CD4-positive, alpha-beta T cell treated with Interleukin-4 for 1 hour (primary cell): Measurements from ENCODE around the gene CDH13.

Source experiments
- DNase-seq, 2 donors: peaks; one replicate each; pipeline ENCODE4 v3.0.0-alpha.2; 2020 to 2022

Gene CDH13

DNA sequence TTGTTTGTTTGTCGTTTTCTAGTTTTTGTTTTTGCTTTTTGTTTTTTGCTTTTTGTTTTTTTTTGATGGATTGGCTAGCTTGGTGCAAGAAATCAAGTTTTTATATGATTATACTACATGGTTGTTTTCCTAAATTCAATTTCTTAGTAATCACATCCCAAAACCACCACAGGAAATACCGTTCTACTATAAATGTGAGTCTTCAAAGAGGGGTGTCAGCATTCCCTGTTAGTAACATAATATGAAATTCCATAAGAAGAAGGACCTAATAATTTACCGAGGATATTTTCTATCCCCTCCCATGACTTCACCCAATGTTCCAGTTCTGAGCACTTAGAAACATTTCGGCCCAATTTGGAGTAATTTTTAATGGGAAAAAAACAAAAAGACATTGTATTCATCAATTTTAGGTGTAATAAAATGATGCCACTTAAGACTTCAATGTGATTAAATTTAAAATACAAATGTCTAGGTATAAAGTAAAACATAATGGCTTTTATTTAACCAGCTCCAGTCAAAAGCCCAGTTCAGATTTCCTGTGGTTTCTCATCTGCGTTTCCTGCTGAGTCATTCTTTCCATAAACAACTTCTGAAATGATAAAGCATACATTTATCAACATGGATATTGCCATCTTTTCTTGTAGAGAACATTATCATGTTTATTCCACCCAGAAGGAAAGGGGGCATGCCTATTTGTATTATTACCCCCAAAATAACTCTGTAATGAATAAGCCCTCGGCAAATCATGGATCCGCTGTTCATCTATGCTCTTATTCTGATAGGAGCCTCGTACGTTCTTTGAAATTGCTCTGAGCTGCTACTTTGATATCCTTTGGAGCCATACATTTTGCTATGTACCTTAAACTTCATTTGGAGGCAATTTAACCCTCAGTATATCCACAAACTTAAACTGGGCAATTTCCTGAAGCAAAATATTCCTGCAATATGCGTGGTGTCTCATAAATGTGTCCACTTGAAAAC lies 1209.1 kb downstream of the CDH13 start:
- DNase-seq: peak in 1 of 2 donors; percentile 5

DNA sequence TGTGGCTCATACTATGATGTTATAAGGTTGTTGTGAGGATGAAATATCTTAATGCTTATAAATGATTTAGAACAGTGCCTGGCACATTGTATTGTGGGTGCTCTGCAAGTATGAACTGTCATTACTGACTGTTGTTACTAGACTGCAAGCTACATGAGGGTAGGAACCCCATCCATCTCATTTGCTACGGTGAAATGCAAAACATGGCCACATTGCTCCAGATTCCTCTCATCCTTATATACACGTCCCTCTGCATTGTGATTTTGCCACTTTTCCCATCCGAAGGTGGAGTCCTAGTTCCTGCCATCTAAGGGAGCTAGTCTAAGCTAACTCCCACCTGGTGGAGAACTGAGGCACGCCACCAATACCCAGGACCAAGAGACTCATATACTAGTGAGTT lies 1210.8 kb downstream of the CDH13 start:
- DNase-seq: no peak

DNA sequence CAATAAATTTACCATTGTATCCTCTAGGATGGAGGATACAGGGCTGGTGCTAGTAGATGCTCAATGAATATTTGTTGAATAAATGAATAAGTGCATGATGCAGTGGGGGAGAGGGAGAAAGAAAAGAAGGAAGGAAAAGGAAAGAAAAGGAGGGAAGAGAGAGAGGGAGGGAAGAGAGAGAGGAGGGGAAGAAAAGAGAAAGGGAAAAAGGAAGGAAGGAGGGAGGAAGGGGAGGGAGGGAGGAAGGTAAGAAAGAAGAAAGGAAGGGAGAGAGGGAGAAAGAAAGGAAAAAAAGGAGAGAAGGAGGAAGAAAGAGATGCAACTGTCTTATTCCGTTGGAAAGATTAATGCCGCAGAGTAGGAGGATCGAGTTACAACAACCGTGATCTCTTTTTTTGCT lies 1211.4 kb downstream of the CDH13 start:
- DNase-seq: no peak

DNA sequence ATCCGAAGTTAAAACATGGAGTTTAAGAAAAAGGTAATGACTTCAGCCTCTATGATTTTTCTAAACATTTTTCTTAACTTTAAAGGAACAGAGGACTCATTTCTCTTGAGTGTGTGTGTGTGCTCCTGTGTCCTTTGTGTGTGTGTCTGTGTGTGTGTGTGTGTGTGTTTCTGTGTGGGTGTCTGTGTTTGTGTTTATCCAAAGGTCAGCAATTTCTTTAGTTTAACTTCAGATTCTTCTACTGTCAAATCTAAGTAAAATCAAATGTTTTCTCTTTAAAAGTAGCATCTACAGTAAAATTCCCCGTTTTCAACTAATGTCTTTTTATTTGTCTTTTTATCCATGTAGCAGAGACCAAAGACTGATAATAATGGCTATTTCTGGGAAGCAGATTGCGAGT lies 1212.8 kb downstream of the CDH13 start:
- no peak for DNase-seq

DNA sequence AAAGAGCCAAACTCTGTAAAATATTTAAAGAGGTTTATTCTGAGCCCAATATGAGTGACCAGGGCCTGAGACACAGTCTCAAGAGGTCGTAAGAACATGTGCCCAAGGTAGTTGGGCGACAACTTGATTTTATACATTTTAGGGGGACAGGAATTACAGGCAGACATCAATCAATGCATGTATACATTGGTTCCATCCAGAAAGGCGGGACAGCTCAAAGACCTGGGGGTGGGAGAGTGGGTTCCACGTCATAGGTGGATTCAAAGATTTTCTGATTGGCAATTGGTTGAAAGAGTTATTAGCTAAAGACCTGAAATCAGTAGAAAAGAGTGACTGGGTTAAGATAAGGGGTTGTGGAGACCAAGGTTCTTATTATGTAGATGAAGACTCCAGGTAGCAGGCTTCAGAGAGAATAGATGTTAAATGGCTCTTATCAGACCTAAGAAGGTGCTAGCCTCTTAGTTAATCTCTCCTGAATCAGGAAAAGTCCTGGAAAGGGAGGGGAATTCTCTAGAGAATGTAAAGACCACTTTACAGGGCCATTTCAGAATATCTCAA lies 1213.4 kb downstream of the CDH13 start:
- no peak for DNase-seq

DNA sequence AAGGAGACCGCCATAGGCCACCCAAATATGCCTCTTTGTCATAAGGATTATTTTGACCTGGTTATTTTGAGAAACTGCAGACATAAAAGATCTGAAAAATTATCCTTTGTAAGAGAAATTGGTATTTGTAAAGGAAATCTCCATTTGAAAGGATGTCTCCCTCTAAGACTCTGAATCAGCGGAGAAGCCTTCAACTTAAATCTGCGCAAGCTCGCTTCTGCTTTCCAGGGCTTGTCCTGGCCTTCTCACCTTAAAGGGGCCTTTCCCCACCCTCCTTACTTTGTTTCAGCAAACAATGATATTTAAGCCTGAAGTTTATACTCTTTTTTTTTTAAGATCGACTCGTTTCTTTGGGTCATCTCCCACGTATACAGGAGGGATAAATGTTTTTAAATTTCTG lies 1215.5 kb downstream of the CDH13 start:
- DNase-seq: no peak

DNA sequence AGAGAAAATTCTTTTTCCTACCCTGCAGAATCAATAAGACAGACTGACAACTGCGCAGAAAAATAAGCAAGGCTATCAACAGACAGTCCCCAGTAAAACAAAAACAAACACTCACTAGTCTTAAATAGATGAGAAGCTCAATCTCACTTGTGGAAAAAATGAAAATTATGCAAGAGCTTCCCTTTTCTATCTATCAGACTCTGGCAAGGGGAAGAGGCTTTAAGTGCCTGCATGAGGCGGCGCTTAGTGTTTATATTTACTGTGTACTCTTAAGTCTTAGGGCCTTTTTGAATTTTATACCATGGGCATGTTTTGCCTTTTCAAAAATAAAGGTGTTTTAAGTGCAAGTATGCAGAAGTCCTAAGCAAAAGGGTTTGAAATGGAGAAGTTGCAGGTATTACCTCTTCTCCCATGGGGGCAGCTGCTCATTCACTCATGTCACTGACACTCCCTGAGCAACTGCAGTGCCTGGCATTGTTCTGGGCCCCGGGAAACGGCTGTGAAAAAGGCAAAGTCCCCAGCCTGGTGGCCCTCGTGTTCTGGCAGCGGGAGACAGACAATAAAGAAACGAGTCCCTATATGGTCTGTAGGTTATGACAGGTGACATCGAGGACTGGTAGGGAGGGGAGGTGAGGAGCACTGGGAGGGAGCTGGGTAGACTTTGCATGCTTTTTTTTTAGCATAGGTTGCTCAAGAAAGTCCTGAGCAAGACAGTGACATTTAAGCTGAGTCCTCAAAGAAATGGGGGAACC lies 1216.2 kb downstream of the CDH13 start:
- DNase-seq: peak in 1 of 2 donors; percentile 40

DNA sequence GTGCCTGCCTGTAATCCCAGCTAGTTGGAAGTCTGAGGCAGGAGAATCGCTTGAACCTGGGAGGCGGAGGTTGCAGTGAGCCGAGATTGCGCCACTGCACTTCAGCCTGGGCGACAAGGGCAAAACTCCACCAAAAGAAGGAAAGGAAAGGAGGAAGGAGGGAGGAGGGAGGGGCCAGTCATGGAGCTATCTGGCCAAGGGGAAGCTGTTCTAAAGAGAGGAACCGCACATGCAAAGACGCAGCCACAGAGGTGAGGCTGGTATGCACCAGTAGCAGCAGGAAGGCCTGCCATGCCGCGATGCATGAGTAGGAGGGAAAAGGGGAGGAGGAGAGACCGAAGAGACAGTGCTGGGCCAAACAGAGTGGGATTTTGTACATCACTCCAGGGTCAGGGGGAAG lies 1216.9 kb downstream of the CDH13 start:
- peak in 1 of 2 donors; percentile 16 for DNase-seq

DNA sequence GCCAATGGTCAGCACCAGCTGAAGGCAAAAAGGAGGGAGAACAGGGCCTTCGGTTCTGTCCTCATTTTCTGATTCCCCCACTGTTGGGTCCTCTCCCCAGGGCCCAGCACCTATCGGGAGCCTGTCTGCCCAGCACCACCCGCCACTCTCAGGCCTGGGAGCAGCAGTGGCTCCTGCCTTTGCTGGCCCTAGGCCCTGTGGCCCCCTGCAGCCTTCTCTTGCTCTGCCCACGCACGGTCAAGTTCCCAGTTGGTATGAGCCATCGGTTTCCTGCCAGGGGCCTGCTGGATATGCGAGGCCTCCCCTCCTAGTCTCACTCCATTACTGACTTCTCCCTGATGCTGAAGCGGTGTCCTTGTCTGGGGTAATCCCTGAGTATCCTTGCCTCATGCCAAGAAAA lies 1218.5 kb downstream of the CDH13 start:
- no peak for DNase-seq

DNA sequence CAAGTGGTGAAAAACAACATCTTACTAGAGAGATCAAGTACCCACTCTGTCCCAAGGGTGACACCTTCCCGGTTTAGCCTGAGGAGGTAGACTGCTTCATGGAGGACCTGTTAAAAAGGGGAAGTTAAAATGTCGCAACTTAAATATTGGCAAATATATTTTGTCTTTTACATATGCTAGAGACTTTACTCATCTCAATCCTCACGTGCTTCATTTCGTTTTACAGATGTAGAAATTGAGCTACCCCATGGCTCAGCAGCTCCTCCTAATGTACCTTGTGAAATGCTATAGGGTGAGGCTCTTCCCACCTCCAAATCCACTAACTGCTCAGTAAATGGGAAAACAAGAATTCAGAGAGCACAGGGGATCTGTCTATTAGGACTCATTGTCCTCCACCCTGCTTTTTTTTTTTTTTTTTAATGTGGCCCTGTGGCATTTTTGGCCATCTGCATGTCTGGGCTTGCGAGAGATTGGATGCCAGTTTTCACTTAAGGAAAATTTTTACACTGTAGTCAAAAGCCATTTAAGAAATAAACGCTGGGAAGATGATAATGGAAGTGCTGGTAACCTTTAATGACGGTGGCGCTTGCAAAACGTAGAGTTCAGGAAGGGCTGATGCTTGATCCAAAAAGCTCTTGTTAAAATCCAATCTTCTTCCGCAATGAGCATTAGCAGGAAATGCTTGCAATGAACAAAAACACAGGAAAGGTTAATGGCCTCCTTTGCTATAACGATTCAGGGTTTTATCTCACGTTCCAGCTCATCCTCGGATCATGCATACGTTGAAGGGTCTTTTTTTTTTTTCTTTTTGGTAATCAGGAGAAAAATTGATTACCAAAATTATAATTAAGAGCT lies 1220.8 kb downstream of the CDH13 start:
- DNase-seq: no peak

DNA sequence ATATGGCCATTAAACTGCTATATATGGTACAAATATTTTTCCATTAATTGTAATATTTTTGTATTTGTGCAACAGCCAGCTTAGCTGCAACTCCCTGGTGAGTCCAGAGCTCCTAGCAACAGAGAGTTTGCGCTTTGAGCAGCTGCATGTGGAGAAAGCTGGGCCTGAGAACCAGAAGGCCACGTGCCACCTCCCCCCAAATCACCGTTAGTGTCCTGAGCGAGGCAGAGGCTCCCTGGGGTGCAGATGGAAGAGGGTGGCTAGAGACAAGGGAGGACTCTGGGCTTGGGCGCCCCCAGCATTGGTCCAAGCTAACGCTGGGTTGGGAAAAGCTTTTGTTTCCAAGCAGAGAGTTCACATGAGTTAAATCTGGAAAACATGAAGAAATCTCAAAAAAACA lies 1222.7 kb downstream of the CDH13 start:
- no peak for DNase-seq
